Upper lobe of left lung (tissue), 6 donors: ENCODE measurements around the gene SPAG16. TPM values are rescaled to one million over a fixed set of nuclear protein-coding genes. Genes with fewer than 3 reads are reported as not detected.

ENCODE experiments used
- ATAC-seq, 2 donors: fragments of 200-7000 bp; cut with Tn5 transposase; one replicate each; pipeline ENCODE4 v1.9.1; 2022; ENCODE audit warnings: mild to moderate bottlenecking in 2 of 2, moderate library complexity in 2 of 2; ENCODE audit not compliant: low FRiP score in 2 of 2
- DNase-seq, 2 donors: peaks; one replicate each; pipeline ENCODE4 v3.0.0-alpha.2; 2019 to 2020
- H3K27ac ChIP-seq, 4 donors: fragments of 200-600 bp; sonication (generic); one replicate each; pipeline ENCODE4 v1.5.1; 2016 to 2019
- H3K27me3 ChIP-seq, 4 donors: fragments of 200-600 bp; sonication (generic); one replicate each; pipeline ENCODE4 v1.5.1; 2017 to 2019
- H3K36me3 ChIP-seq, 4 donors: fragments of 200-600 bp; sonication (generic); one replicate each; pipeline ENCODE4 v1.5.1; 2016 to 2019
- H3K4me1 ChIP-seq, 4 donors: fragments of 200-600 bp; sonication (generic); one replicate each; pipeline ENCODE4 v1.5.1; 2018 to 2019
- H3K4me3 ChIP-seq, 4 donors: fragments of 200-600 bp; sonication (generic); one replicate each; pipeline ENCODE4 v1.5.1; 2017 to 2019; ENCODE audit warnings: mild to moderate bottlenecking in 2 of 4, moderate library complexity in 1 of 4
- H3K9me3 ChIP-seq, 4 donors: fragments of 200-600 bp; sonication (generic); one replicate each; pipeline ENCODE4 v1.5.1; 2018 to 2019
- CTCF ChIP-seq, 6 experiments: fragments of 450-650 bp in 4 of 6; fragments of 200-600 bp in 2 of 6; sonication (generic) in 2 of 6; IDR thresholded peaks; one replicate each; pipeline ENCODE4 v1.5.1; 2016 to 2019; ENCODE audit warnings: antibody characterized with exemption in 6 of 6
- EP300 ChIP-seq, 4 donors: sonication (generic); formaldehyde crosslinking; IDR thresholded peaks; one replicate each; pipeline ENCODE4 v1.5.1; 2017; ENCODE audit warnings: antibody characterized with exemption in 4 of 4, control low read depth in 2 of 4
- POLR2A ChIP-seq, 4 donors: fragments of 450-650 bp; IDR thresholded peaks; one replicate each; pipeline ENCODE4 v1.5.1; 2016 to 2017; ENCODE audit warnings: antibody characterized with exemption in 4 of 4, mild to moderate bottlenecking in 2 of 4
- POLR2AphosphoS5 ChIP-seq, 2 donors: sonication (generic); formaldehyde crosslinking; IDR thresholded peaks; one replicate each; pipeline ENCODE4 v1.5.1; 2017; ENCODE audit warnings: antibody characterized with exemption in 2 of 2
- WGBS, 2 donors: methylation state at CpG; one replicate each; pipeline ENCODE4 v1.1.5; 2017 to 2018; 5-methylcytosine and 5-hydroxymethylcytosine counted together
- total RNA-seq, 6 donors: library from RNA; depleted of rRNA in 4 of 6; stranded (reverse); fragments of >200 nt in 4 of 6; gene quantifications; one replicate each; pipeline versions ENCODE4 v1.1.0 to v1.2.1, GENCODE V29; 2016 to 2021
- donor health status: DM: no; HTN: no; CAD: no; lungs with moderate emphysema.
- donor health status: DM: no; HTN: yes; CAD: no; lungs with severe emphysema.

SPAG16 gene
- total RNA-seq, 6 donors from 2014 or later: 9.7 to 65.0 (median 12.9) TPM

- TF ChIP-seq CTCF (IDR thresholded peaks at IDR 0.05) (no peak), POLR2A (IDR thresholded peaks at IDR 0.05) (no peak), POLR2AphosphoS5 (IDR thresholded peaks at IDR 0.05) (no peak), EP300 (IDR thresholded peaks at IDR 0.05) (no peak)
These were observed 1105.1 kb downstream of the SPAG16 start for GRCh38 chr2:214389334-214389733.

GRCh38 chr2:214393796-214394195, 1109.5 kb downstream of the SPAG16 start:
- H3K36me3 ChIP-seq: no peaks in the 10 kb centered on the region
- DNase-seq: no peak
- H3K27ac ChIP-seq: no peak overlapping the region
- H3K4me1 ChIP-seq: no peaks in the 10 kb centered on the region
- TF ChIP-seq CTCF (IDR thresholded peaks at IDR 0.05) (no peak), EP300 (IDR thresholded peaks at IDR 0.05) (no peak)
- H3K27me3 ChIP-seq: no peaks in the 10 kb centered on the region
- no peak overlapping the region for H3K4me3 ChIP-seq
- no peaks in the 10 kb centered on the region for H3K9me3 ChIP-seq
- ATAC-seq: no peak

More at GRCh38 chr2:214389334-214389733, 1105.1 kb downstream of the SPAG16 start:
- no peaks in the 10 kb centered on the region for H3K27me3 ChIP-seq
- H3K4me3 ChIP-seq: no peak overlapping the region
- DNase-seq: no peak
- no peaks in the 10 kb centered on the region for H3K4me1 ChIP-seq
- no peaks in the 10 kb centered on the region for H3K36me3 ChIP-seq
- ATAC-seq: no peak
- H3K27ac ChIP-seq: no peak overlapping the region
- H3K9me3 ChIP-seq: no peaks in the 10 kb centered on the region

GRCh38 chr2:214395040-214395439, 1110.8 kb downstream of the SPAG16 start:
- H3K4me3 ChIP-seq: no peak overlapping the region
- H3K4me1 ChIP-seq: no peaks in the 10 kb centered on the region
- H3K27me3 ChIP-seq: no peaks in the 10 kb centered on the region
- DNase-seq: no peak
- H3K27ac ChIP-seq: no peak overlapping the region
- no peaks in the 10 kb centered on the region for H3K36me3 ChIP-seq
- 66% methylated on average over 1 of the region's 1 CpG for WGBS, 2 donors
- no peak for TF ChIP-seq CTCF (IDR thresholded peaks at IDR 0.05)
- no peak for TF ChIP-seq POLR2A (IDR thresholded peaks at IDR 0.05)
- TF ChIP-seq EP300 (IDR thresholded peaks at IDR 0.05): no peak
- TF ChIP-seq POLR2AphosphoS5 (IDR thresholded peaks at IDR 0.05): no peak
- no peak for ATAC-seq
- H3K9me3 ChIP-seq: no peaks in the 10 kb centered on the region

- TF ChIP-seq EP300 (IDR thresholded peaks at IDR 0.05) (no peak), POLR2AphosphoS5 (IDR thresholded peaks at IDR 0.05) (no peak), CTCF (IDR thresholded peaks at IDR 0.05) (no peak), POLR2A (IDR thresholded peaks at IDR 0.05) (no peak)
- 57 to 67% methylated on average over 2 of the region's 2 CpGs for WGBS, 2 donors
- Histone ChIP-seq H3K4me3 (no peak overlapping the region), H3K27me3 (no peaks in the 10 kb centered on the region), H3K27ac (no peak overlapping the region), H3K36me3 (no peaks in the 10 kb centered on the region), H3K4me1 (no peaks in the 10 kb centered on the region), H3K9me3 (no peaks in the 10 kb centered on the region)
- no peak for ATAC-seq
- DNase-seq: no peak
These were observed 1117.3 kb downstream of the SPAG16 start for GRCh38 chr2:214401580-214401979.

GRCh38 chr2:214410128-214410775, 1126.0 kb downstream of the SPAG16 start:
- TF ChIP-seq EP300 (IDR thresholded peaks at IDR 0.05) (no peak), CTCF (IDR thresholded peaks at IDR 0.05) (no peak), POLR2A (IDR thresholded peaks at IDR 0.05) (no peak), POLR2AphosphoS5 (IDR thresholded peaks at IDR 0.05) (no peak)
- H3K27ac ChIP-seq: no peak overlapping the region
- 47 to 53% methylated on average over 13 of the region's 13 CpGs for WGBS, 2 donors
- H3K4me1 ChIP-seq: no peaks in the 10 kb centered on the region
- H3K27me3 ChIP-seq: no peaks in the 10 kb centered on the region
- H3K36me3 ChIP-seq: no peaks in the 10 kb centered on the region
- no peak for DNase-seq
- H3K9me3 ChIP-seq: no peaks in the 10 kb centered on the region
- H3K4me3 ChIP-seq: no peak overlapping the region
- no peak for ATAC-seq
